IPS-18c (cell line): ENCODE data around the gene PCGF3.
"Not testable (repeated sequence)": the region's sequence is repeated elsewhere in the genome, so short reads cannot be mapped to it uniquely, and the experiment has no call there.

ENCODE experiments used
- H3K4me3 ChIP-seq: 2 replicates; pipeline ENCODE4 v1.7.0; 2013; ENCODE audit warnings: low read depth, mild to moderate bottlenecking, low read length, moderate library complexity; ENCODE audit not compliant: insufficient read depth
- H3K9me3 ChIP-seq: one replicate; pipeline ENCODE4 v1.6.1; 2013; ENCODE audit warnings: mild to moderate bottlenecking, low read length, moderate library complexity; ENCODE audit not compliant: control insufficient read depth, insufficient read depth

The PCGF3 gene

DNA sequence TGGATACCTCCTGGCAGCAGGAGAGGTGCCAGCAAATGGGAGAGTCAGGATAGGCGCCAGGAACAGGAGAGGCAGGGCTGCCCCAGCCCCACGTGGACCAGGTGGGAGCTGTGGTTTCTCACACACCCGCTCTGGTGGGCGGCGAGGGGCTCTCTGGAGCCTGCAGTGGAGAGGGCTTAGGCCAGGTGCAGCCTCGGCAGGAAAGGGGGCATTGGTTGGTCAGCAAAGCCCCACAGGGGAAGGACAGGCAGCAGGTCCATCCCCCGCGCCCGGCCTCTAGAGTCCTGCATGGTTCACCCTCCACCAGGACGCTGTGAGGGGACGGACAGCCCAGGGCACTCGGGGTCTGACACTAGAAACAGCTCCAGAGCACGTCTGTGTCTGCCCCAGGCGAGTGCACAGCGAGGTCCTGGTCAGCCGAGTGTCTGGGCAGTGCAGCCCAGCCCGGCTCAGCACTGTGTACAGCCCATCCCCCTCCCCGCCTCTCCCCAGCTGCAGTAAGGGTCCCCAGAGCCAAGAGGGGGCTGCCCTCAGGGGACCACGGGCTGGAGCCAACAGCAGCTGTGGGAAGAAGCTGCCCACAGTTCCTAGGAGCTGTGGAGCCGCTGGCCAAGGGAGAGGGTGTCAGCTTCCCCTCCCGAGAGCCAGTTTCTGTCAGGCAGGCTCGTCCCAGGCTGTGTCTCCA lies 39.7 kb upstream of the PCGF3 start:
- no peaks in the 10 kb centered on the region for H3K9me3 ChIP-seq
- H3K4me3 ChIP-seq: no peak overlapping the region

DNA sequence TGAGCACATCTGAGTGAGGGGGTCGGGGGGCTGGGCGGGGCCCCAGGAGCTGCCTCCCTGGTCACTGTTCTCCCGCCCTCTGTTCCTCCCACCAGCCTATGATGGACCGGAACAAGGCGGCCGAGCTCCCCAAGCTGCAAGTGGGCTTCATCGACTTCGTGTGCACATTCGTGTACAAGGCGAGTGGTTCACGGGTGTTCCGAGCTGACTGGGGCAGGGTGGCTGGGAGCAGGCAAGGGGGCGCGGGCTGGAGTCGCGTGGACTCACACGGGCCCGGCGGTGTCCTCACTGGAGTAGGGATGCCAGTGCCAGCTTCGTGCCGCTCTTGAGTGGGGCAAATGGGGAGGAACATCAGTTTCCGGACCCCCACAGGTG lies 39.2 kb upstream of the PCGF3 start:
- no peak overlapping the region for H3K4me3 ChIP-seq
- H3K9me3 ChIP-seq: no peaks in the 10 kb centered on the region

DNA sequence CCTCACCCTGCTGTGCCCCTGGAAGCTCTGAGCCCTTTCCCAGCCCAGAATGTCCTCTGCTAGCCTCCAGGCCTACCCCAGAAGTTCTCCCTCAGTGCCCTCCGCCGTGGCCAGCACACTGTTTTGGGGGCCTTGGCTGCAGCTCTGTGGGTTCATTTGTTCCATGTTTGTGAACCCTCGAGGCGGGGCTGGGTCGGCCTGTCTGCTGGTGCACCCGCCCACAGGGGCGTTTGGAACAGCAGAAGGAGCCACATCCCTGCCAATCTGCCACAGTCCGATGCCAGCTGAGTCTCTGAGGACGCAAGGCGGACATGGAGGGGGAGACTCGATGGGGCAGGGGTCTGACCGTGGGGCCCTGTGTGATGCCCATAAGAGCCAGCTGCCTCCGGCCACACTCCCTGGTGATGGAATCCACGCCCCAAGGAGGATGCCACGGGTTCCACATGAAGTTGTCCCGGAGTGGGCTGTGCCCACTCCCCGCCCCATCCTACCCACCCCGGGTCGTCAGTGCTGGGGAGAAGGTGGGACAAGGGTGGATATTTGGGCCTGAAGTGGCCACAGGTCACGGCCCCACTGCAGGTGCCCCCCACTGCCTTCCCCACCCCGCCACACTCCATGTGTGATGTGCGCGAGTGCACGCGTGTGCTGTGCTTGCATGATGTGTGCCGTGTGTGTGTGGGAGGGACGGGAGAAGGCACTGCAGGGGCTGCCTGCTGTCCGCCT lies 38.6 kb upstream of the PCGF3 start:
- Histone ChIP-seq H3K9me3 (no peaks in the 10 kb centered on the region), H3K4me3 (no peak overlapping the region)

- Histone ChIP-seq H3K4me3 (no peak overlapping the region), H3K9me3 (no peaks in the 10 kb centered on the region)
These were observed 38.1 kb upstream of the PCGF3 start for GRCh38 chr4:667545-667925.

DNA sequence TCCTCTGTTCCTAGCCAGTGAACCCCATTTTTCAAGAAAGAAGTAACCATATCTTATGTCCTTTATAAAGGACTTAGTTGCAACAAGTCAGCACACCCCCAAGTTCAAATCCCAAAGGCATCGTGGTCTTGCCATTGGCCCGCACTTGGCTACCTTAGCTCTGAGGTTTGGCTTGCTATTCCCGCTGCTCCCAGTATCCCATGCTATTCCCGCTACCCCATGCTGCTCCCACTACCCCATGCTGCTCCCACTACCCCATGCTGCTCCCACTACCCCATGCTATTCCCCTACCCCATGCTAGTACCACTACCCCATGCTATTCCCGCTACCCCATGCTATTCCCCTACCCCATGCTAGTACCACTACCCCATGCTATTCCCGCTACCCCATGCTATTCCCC lies 37.4 kb upstream of the PCGF3 start:
- H3K4me3 ChIP-seq, H3K9me3 ChIP-seq: not testable (repeated sequence)

- H3K9me3 ChIP-seq, H3K4me3 ChIP-seq: not testable (repeated sequence)
These were observed 35.6 kb upstream of the PCGF3 start for GRCh38 chr4:669806-670559.

GRCh38 chr4:671769-672168 lies 33.9 kb upstream of the PCGF3 start:
- Histone ChIP-seq H3K9me3 (no peaks in the 10 kb centered on the region), H3K4me3 (no peak overlapping the region)

DNA sequence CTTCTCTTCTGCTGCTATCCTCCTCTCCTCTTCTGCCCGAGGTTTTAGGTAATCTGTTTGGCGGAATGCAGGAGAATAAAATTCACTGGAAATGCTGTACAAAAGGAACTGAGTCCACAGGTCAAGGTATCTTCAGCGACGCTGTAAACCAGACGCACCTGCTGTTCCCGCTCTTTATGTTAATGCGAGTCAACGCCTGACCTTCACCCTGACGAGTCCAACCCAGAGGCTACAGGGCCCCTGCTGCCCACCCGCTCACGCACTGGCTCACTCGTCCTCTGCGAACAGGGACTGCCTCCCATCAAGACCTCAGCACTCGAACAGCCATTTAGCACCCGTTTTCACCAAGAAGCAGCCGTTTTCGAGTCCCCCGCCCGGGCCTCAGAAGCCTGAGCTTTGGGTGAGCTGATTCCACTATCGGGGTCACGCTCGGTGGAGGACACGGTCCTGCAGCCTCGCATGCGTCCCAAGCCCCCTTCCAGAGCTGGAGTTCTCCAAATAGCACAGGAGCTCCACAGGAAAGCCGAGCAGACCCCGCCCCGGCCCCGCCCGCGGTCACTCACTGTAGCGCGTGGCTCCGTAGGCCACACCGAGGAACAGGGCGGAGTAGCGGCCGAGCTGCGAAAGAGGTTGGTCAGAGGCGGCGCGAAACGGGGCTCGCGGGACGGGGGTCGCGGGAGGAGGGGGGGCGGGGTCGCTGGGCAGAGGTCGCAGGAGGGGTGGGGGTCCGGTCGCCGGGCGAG lies 32.1 kb upstream of the PCGF3 start:
- H3K9me3 ChIP-seq: no peaks in the 10 kb centered on the region
- H3K4me3 ChIP-seq: peak overlapping the region; percentile 87

- Histone ChIP-seq H3K9me3 (no peaks in the 10 kb centered on the region), H3K4me3 (peak within 1 kb of the TSS; percentile 95)
These were observed 31.2 kb upstream of the PCGF3 start, which contains the start of the genes ATP5ME and MYL5 for GRCh38 chr4:674172-675035. Gene ATP5ME, minus strand, starts transcription at chr4:674276. Its CDS starts 29 bp downstream, at chr4:674247. Gene MYL5, plus strand, starts transcription at chr4:674542. Its CDS starts 3,485 bp downstream, at chr4:678027.

GRCh38 chr4:675036-675882 lies 30.4 kb upstream of the PCGF3 start:
- Histone ChIP-seq H3K4me3 (peak overlapping the region; percentile 95), H3K9me3 (no peaks in the 10 kb centered on the region)

DNA sequence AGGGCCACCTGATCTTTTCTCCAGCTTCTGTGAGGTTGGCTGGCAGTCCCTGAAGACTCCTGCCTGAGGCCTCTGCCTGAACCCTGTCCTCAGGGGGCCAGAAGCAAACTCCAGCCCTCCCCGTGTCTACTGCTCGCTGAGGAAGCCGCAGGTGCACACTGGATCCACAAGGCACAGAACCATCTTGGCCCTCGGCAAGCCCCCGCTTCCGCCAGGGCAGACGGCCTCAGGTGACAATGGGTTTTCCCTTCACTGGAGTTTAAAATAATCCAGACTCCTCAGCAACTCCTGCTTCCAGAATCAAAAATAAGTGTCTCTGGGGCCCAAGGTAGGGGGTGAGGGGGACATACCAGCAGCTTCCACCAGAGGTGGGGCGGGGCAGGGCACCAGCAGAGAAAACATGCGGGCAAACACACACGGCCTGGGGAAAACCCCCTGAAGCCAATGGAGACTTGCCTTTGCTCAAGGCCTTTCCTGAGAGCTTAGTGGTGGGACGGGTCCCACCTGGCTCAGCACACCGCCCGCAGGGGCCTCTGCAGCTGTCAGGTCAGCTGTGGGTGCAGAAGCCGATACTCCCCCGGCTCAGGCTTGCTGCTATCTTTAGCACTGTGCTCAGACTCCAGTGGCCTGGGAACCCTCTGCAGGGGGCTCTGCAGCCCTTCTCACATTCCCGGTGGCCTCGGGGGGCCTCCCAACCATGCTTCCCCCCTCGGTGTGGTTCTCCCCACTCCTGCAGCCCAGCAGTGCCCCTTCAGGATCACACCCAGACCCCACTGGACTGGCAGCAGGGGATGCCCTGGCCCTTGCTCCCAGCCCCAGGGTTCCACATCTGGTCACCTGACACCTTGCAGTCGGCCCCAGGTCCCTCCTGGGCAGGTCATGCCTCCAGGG lies 29.4 kb upstream of the PCGF3 start:
- Histone ChIP-seq H3K9me3 (no peaks in the 10 kb centered on the region), H3K4me3 (no peak overlapping the region)

GRCh38 chr4:676871-677235 lies 28.8 kb upstream of the PCGF3 start:
- Histone ChIP-seq H3K9me3 (no peaks in the 10 kb centered on the region), H3K4me3 (no peak overlapping the region)

- H3K4me3 ChIP-seq: no peak overlapping the region
- H3K9me3 ChIP-seq: no peaks in the 10 kb centered on the region
These were observed 28.0 kb upstream of the PCGF3 start for GRCh38 chr4:677431-678293.

DNA sequence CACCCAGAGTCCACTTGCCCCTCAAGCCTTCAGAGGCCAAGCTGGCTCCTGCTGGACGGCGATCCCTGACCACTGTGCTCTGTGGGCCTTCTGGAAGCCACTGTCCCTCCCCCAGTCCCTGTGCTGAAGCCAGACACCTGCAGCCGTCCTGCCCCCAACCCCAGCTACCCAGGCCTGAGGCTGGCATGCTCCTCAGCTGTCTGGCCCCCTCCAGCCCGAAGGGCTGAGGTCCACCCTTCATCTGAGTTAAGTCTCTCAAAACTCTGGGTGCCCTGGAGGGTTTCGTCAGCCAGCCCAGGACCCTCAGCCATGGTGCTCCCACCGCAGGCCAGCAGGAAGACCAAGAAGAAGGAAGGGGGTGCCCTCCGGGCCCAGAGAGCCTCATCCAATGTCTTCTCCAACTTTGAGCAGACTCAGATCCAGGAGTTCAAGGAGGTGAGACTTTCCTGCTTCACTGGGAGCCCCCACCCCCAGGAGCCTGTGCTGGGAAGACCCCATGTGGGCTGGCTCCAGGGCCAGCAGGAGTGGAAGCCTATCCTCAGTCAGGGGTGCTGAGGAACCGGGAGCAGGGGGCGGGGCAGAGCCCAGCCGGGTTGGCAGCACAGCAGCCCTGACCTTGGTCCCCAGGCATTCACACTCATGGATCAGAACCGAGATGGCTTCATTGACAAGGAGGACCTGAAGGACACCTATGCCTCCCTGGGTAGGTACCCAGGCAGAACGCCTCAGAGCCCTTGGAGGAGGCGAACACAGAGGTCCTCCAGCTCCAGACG lies 27.1 kb upstream of the PCGF3 start:
- H3K4me3 ChIP-seq: no peak overlapping the region
- no peaks in the 10 kb centered on the region for H3K9me3 ChIP-seq
